Neural progenitor cell (in vitro differentiated cells): ENCODE data around the gene ZC3H18. TPM values are rescaled to one million over a fixed set of nuclear protein-coding genes. Genes with fewer than 3 reads are reported as not detected.

ENCODE experiments used
- DNase-seq: peaks from one replicate; pipeline ENCODE4 v3.0.0-alpha.2; 2016; ENCODE audit warnings: low spot score
- H2AFZ ChIP-seq: fragments of 200-600 bp; sonication (generic); replicated peaks from 2 replicates; pipeline ENCODE4 v1.6.1; 2016; ENCODE audit warnings: antibody characterized with exemption
- H3F3A ChIP-seq: fragments of 200-600 bp; sonication (generic); 2 replicates; pipeline ENCODE4 v1.6.1; 2016; ENCODE audit warnings: antibody characterized with exemption, low read depth
- H3K27ac ChIP-seq: fragments of 200-600 bp; sonication (generic); 2 replicates; pipeline ENCODE4 v1.5.1; 2016; ENCODE audit warnings: mild to moderate bottlenecking
- H3K27me3 ChIP-seq: fragments of 200-600 bp; sonication (generic); 2 replicates; pipeline ENCODE4 v1.6.1; 2016; ENCODE audit warnings: mild to moderate bottlenecking, moderate library complexity
- H3K36me3 ChIP-seq: fragments of 200-600 bp; sonication (generic); 2 replicates; pipeline ENCODE4 v1.5.1; 2016
- H3K4me1 ChIP-seq: fragments of 200-600 bp; sonication (generic); 2 replicates; pipeline ENCODE4 v1.6.1; 2016; ENCODE audit warnings: mixed run types
- H3K4me2 ChIP-seq: fragments of 200-600 bp; sonication (generic); 2 replicates; pipeline ENCODE4 v1.6.1; 2016
- H3K4me3 ChIP-seq: fragments of 200-600 bp; sonication (generic); 2 replicates; pipeline ENCODE4 v1.5.1; 2016
- H3K79me2 ChIP-seq: fragments of 200-600 bp; sonication (generic); 2 replicates; pipeline ENCODE4 v1.6.1; 2016; ENCODE audit warnings: low read depth
- H3K9ac ChIP-seq: fragments of 200-600 bp; sonication (generic); 2 replicates; pipeline ENCODE4 v1.6.1; 2016
- H3K9me3 ChIP-seq: fragments of 200-600 bp; sonication (generic); 2 replicates; pipeline ENCODE4 v1.5.1; 2016; ENCODE audit warnings: low read depth
- H4K20me1 ChIP-seq: fragments of 200-600 bp; sonication (generic); 2 replicates; pipeline ENCODE4 v1.6.1; 2016; ENCODE audit warnings: low read depth
- H3K27ac Mint-ChIP-seq: 3 replicates; pipeline ENCODE4 v1.8.0; 2021; ENCODE audit warnings: mixed read lengths
- H3K27me3 Mint-ChIP-seq: 2 replicates; pipeline ENCODE4 v1.8.0; 2022; ENCODE audit warnings: low read depth, mild to moderate bottlenecking, inconsistent platforms, moderate library complexity, mixed read lengths; ENCODE audit not compliant: insufficient read depth
- H3K36me3 Mint-ChIP-seq: 3 replicates; pipeline ENCODE4 v1.8.0; 2021; ENCODE audit warnings: mixed read lengths
- H3K4me1 Mint-ChIP-seq: 3 replicates; pipeline ENCODE4 v1.8.0; 2021; ENCODE audit warnings: mixed read lengths
- H3K4me3 Mint-ChIP-seq: 3 replicates; pipeline ENCODE4 v1.8.0; 2021; ENCODE audit warnings: mild to moderate bottlenecking, moderate library complexity, mixed read lengths
- H3K9me3 Mint-ChIP-seq: 3 replicates; pipeline ENCODE4 v1.8.0; 2020; ENCODE audit warnings: mixed read lengths
- EZH2 ChIP-seq: fragments of 200-600 bp; sonication (generic); IDR thresholded peaks from 2 replicates; pipeline ENCODE4 v1.6.1; 2017; ENCODE audit warnings: antibody characterized with exemption, mild to moderate bottlenecking, moderate library complexity
- EZH2phosphoT487 ChIP-seq: fragments of 200-600 bp; sonication (generic); IDR thresholded peaks from 2 replicates; pipeline ENCODE4 v1.6.1; 2017; ENCODE audit warnings: antibody characterized with exemption
- total RNA-seq: library from RNA; depleted of rRNA; stranded (reverse); fragments of >200 nt; gene quantifications from 2 replicates; pipeline ENCODE4 v1.2.3, GENCODE V29; 2015; ENCODE audit warnings: low replicate concordance
- TF ChIP-seq, protein P1 (sequence below): fragments of 200-600 bp; sonication (generic); IDR thresholded peaks from 2 replicates; pipeline ENCODE4 v1.5.1; 2017; ENCODE audit warnings: antibody characterized with exemption, mild to moderate bottlenecking

Gene ZC3H18
- total RNA-seq, 1 donor from 2014 or later = 24.2 TPM

GRCh38 chr16:88535191-88535856 lies 34.9 kb upstream of the ZC3H18 start:
- no peaks in the 10 kb centered on the region for H3F3A ChIP-seq
- H3K9me3 ChIP-seq = no peaks in the 10 kb centered on the region
- H3K4me1 ChIP-seq = peaks cover 11% of the 10 kb centered on the region
- H3K36me3 ChIP-seq = no peaks in the 10 kb centered on the region
- no peak for TF ChIP-seq EZH2
- TF ChIP-seq, protein P1, sequence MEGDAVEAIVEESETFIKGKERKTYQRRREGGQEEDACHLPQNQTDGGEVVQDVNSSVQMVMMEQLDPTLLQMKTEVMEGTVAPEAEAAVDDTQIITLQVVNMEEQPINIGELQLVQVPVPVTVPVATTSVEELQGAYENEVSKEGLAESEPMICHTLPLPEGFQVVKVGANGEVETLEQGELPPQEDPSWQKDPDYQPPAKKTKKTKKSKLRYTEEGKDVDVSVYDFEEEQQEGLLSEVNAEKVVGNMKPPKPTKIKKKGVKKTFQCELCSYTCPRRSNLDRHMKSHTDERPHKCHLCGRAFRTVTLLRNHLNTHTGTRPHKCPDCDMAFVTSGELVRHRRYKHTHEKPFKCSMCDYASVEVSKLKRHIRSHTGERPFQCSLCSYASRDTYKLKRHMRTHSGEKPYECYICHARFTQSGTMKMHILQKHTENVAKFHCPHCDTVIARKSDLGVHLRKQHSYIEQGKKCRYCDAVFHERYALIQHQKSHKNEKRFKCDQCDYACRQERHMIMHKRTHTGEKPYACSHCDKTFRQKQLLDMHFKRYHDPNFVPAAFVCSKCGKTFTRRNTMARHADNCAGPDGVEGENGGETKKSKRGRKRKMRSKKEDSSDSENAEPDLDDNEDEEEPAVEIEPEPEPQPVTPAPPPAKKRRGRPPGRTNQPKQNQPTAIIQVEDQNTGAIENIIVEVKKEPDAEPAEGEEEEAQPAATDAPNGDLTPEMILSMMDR = no peak
- TF ChIP-seq EZH2phosphoT487 = no peak
- H3K4me1 Mint-ChIP-seq = peaks cover 18% of the 10 kb centered on the region
- H3K27ac Mint-ChIP-seq = no peak overlapping the region
- peaks cover 3% of the 10 kb centered on the region for H3K36me3 Mint-ChIP-seq
- no peak overlapping the region for H3K9ac ChIP-seq
- H3K27ac ChIP-seq = no peak overlapping the region
- H3K9me3 Mint-ChIP-seq = no peaks in the 10 kb centered on the region
- H3K4me2 ChIP-seq = peak overlapping the region; percentile 84
- peaks cover 15% of the 10 kb centered on the region for H4K20me1 ChIP-seq
- peaks cover 7% of the 10 kb centered on the region for H3K27me3 Mint-ChIP-seq
- H3K27me3 ChIP-seq = peaks cover 3% of the 10 kb centered on the region
- peak overlapping the region; percentile 49 for H3K4me3 ChIP-seq
- H3K4me3 Mint-ChIP-seq = peak overlapping the region; percentile 83
- H3K79me2 ChIP-seq = peaks cover 9% of the 10 kb centered on the region
- H2AFZ ChIP-seq = no peak overlapping the region
- DNase-seq = no peak

DNA sequence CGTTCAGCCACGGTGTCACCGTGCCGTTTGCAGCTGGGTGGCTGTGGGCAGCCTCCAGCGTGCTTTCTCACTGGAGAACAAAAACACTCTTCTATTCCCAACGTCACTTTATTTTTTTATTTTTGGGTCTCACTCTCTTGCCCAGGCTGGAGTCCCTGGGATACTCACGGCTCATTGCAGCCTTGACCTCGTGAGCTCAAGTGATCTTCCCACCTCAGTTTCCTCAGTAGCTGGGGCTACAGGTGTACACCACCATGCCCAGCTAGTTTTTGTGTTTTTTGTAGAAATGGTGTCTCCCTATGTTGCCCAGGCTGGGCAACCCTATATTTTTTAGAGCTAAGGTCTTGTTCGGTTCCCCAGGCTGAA lies 34.4 kb upstream of the ZC3H18 start:
- no peaks in the 10 kb centered on the region for H3K9me3 Mint-ChIP-seq

DNA sequence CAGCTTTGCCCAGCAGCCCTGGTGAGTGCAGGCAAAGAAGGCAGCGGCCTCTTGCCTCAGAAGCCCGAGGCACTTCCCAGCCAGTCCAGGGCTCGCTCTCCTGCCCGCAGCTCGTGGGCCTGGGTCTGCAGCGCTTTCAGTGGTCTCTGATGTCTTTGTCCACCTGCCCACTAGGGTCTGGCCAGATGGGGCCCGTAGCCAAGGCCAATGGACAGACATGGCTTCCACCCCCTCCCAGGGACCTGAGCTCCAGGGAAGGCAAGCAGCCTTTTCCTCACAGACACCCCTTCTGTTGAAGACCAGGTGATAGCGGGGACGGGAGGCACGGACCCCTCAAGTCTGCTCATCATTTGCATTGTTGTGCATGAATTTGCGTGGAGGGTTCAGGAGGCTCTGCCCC lies 33.7 kb upstream of the ZC3H18 start:
- DNase-seq = no peak
- Histone ChIP-seq H3K4me3 (no peak overlapping the region), H3K9me3 (no peaks in the 10 kb centered on the region), H3F3A (no peaks in the 10 kb centered on the region), H3K4me2 (no peak overlapping the region), H4K20me1 (peaks cover 15% of the 10 kb centered on the region), H3K27ac (no peak overlapping the region), H3K36me3 (no peaks in the 10 kb centered on the region), H3K4me1 (peaks cover 11% of the 10 kb centered on the region), H3K27me3 (peaks cover 3% of the 10 kb centered on the region), H3K79me2 (peaks cover 9% of the 10 kb centered on the region), H2AFZ (no peak overlapping the region), H3K9ac (no peak overlapping the region)
- Mint-ChIP-seq H3K36me3 (peaks cover 3% of the 10 kb centered on the region), H3K4me3 (peak overlapping the region; percentile 83), H3K27ac (no peak overlapping the region), H3K9me3 (no peaks in the 10 kb centered on the region), H3K27me3 (peaks cover 7% of the 10 kb centered on the region), H3K4me1 (peaks cover 16% of the 10 kb centered on the region)
- TF ChIP-seq, protein P1 = no peak
- TF ChIP-seq EZH2 = no peak
- TF ChIP-seq EZH2phosphoT487 = no peak

More for the DNA sequence above, 34.4 kb upstream of the ZC3H18 start:
- Histone ChIP-seq H3K4me1 (peaks cover 11% of the 10 kb centered on the region), H3F3A (no peaks in the 10 kb centered on the region), H3K79me2 (peaks cover 9% of the 10 kb centered on the region), H2AFZ (no peak overlapping the region), H4K20me1 (peaks cover 15% of the 10 kb centered on the region), H3K9ac (no peak overlapping the region), H3K27me3 (peaks cover 3% of the 10 kb centered on the region), H3K4me3 (no peak overlapping the region), H3K4me2 (no peak overlapping the region), H3K9me3 (no peaks in the 10 kb centered on the region), H3K27ac (no peak overlapping the region), H3K36me3 (no peaks in the 10 kb centered on the region)
- Mint-ChIP-seq H3K27ac (peak overlapping the region; percentile 72), H3K36me3 (peaks cover 3% of the 10 kb centered on the region), H3K4me1 (peaks cover 18% of the 10 kb centered on the region), H3K4me3 (peak overlapping the region; percentile 83), H3K27me3 (peaks cover 7% of the 10 kb centered on the region)
- TF ChIP-seq EZH2phosphoT487 (no peak), EZH2 (no peak)
- TF ChIP-seq, protein P1 = no peak
- no peak for DNase-seq
